ENCODE measurements around the gene SPEM3. TPM values are rescaled to one million over a fixed set of nuclear protein-coding genes. Genes with fewer than 3 reads are reported as not detected.

The SPEM3 gene
- polyA plus RNA-seq, 6 donors from 2014 or later, result not detected

DNA sequence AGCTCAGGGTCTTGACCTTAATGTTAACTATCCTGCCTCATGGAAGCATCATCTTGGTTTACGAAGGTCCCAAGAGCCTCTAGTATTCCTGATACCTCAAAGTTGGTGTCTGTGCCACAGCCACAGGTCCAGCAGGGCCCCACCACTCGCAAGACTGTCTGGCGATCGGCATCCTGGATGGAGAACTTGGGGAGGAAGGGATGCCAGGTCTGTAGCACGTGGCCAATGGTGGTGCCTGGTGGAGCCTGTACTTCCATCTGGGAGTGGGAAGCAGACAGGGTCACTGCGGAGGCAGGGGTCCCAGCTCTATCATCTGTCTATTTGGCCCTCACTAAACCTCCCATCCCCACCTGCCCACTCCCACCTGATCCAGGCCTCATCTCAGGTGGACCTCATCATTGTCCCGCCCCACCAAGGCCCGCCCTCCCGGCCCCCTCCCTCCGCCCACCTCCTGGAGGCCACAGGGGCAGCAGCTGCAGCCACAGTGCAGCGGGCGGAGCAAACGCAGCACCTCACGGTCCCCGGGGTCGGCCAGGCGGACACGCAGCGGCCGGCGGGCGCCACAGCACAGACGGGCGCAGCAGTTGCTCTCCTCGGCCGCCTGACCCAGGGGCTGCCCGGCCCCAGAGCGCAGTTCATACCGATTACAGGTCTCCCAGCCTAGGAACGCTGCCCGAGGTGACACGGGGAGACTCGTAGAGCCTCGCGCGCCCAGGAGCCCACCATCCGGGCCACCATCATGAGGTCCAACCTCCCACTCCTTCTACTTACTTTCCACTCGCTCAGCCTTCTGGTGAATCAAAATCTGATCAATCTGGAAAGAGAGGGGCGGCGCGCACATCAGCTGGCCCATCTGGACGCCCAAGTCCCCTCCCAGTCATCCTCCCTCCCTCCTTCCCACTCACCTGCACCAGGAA, 35.7 kb upstream of the SPEM3 start:
- Mint-ChIP-seq H3K4me3 (peak overlapping the region; percentile 68 to 94 (median 83)), H3K4me1 (peaks cover 30 to 34% (median 32%) of the 10 kb centered on the region in 3 donors), H3K27me3 (no peaks in the 10 kb centered on the region), H3K27ac (peak overlapping the region in 4 of 6 donors; percentile 72 to 91 (median 80)), H3K36me3 (no peaks in the 10 kb centered on the region), H3K9me3 (no peaks in the 10 kb centered on the region)
- no peak for DNase-seq
- ATAC-seq (ENCODE audit: low read depth in 2 of 2), result no peak

GRCh38 chr17:7393613-7394451, 34.8 kb upstream of the SPEM3 start:
- peaks cover 30 to 34% (median 32%) of the 10 kb centered on the region in 3 donors for H3K4me1 Mint-ChIP-seq
- H3K4me3 Mint-ChIP-seq, result peak overlapping the region; percentile 86 to 96 (median 94)
- H3K27me3 Mint-ChIP-seq, result no peaks in the 10 kb centered on the region
- H3K27ac Mint-ChIP-seq, result peak overlapping the region; percentile 57 to 94 (median 91)
- ATAC-seq (ENCODE audit: low read depth in 2 of 2), result peak; percentile 72 to 76
- peak; percentile 13 for DNase-seq
- no peaks in the 10 kb centered on the region for H3K9me3 Mint-ChIP-seq
- H3K36me3 Mint-ChIP-seq, result no peaks in the 10 kb centered on the region

DNA sequence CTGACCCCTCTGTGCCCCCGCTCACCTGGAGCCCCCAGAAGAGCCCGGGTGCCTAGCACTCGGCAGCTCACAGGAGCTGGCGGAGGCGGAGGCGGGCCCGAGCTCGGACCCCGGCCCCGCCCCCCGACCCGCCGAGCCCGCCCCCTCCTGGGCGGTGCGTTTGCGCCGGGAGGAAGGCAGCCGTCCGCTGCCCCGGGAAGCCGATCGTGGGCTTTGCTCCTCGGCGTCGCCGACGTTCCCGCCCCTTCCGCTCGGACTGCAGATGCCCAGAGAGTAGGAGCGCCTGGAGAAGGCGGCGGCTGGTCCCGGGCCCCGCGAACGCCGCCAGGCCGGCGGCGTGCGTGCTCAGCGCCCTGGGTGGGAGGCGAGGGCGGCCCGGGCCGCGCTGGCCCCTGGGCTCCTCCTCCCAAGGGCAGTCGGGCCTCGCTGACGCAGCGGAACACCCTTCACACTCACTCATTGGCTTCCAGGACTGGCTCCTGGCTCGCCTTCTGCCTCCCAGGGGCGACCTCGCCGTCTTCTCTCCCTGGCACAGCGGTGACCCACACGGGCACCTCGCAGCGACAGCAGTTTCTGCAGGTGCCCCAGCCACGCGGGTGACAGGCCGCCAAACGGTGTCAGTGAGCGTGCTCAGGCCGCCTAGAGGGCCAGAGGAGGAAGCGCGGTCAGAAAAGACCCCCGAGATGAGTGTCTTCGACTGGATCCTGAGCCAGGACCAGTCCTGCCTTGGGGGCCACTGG, 34.0 kb upstream of the SPEM3 start, which contains the start of gene PLSCR3:
PLSCR3 (minus strand) TSS at position 74 of the 740 bp plus-strand sequence. CDS start 415 bp downstream, outside the sequence.
- Mint-ChIP-seq H3K27me3 (no peaks in the 10 kb centered on the region), H3K27ac (peak within 1 kb of the TSS; percentile 72 to 94 (median 91)), H3K4me1 (peaks cover 30 to 34% (median 31%) of the 10 kb centered on the region in 3 donors), H3K4me3 (peak within 1 kb of the TSS; percentile 86 to 98 (median 94)), H3K36me3 (no peaks in the 10 kb centered on the region), H3K9me3 (no peaks in the 10 kb centered on the region)
- ATAC-seq (ENCODE audit: low read depth in 2 of 2) (peak; percentile 87 to 88), DNase-seq (peak; percentile 84)

- Mint-ChIP-seq H3K27ac (peak overlapping the region in 1 of 6 donors; percentile 40), H3K9me3 (no peaks in the 10 kb centered on the region), H3K36me3 (no peaks in the 10 kb centered on the region), H3K4me1 (peaks cover 26 to 31% (median 27%) of the 10 kb centered on the region in 3 donors), H3K27me3 (no peaks in the 10 kb centered on the region), H3K4me3 (peak overlapping the region in 4 of 8 donors; percentile 4 to 63 (median 26))
- ATAC-seq (ENCODE audit: low read depth in 2 of 2) (no peak), DNase-seq (no peak)
These were observed 32.5 kb upstream of the SPEM3 start for GRCh38 chr17:7396147-7396546.

- Mint-ChIP-seq H3K36me3 (no peaks in the 10 kb centered on the region), H3K27ac (no peak overlapping the region), H3K4me1 (peaks cover 22 to 30% (median 25%) of the 10 kb centered on the region in 3 donors), H3K4me3 (peak overlapping the region in 1 of 8 donors; percentile 78), H3K9me3 (no peaks in the 10 kb centered on the region), H3K27me3 (no peaks in the 10 kb centered on the region)
- ATAC-seq (ENCODE audit: low read depth in 2 of 2), result no peak
- no peak for DNase-seq
These were observed 30.0 kb upstream of the SPEM3 start for GRCh38 chr17:7398612-7399011.

- Mint-ChIP-seq H3K4me1 (peaks cover 15 to 42% (median 16%) of the 10 kb centered on the region in 3 donors), H3K9me3 (no peaks in the 10 kb centered on the region), H3K4me3 (peak overlapping the region; percentile 90 to 100 (median 98)), H3K27ac (peak overlapping the region; percentile 49 to 84 (median 77)), H3K27me3 (peaks cover 6 to 16% (median 13%) of the 10 kb centered on the region in 3 donors), H3K36me3 (no peaks in the 10 kb centered on the region)
- ATAC-seq (ENCODE audit: low read depth in 2 of 2), result no peak
- DNase-seq, result no peak
These were observed 25.5 kb upstream of the SPEM3 start for GRCh38 chr17:7403043-7403726.

DNA sequence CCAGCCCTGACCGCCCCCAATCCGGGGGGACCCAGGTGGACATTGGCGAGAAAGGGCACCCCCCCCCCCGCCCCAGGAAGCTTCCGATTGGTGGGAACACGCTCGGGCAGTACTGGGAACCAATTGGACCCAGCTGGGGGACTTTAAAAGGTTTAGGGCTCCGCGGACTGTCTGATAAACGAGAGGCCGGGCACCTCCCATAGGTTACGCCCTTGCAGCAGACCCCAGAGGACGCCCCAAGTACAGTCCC, 25.0 kb upstream of the SPEM3 start:
- H3K36me3 Mint-ChIP-seq, result no peaks in the 10 kb centered on the region
- peaks cover 15 to 42% (median 16%) of the 10 kb centered on the region in 3 donors for H3K4me1 Mint-ChIP-seq
- peak; percentile 18 to 22 for ATAC-seq (ENCODE audit: low read depth in 2 of 2)
- peaks cover 6 to 16% (median 13%) of the 10 kb centered on the region in 3 donors for H3K27me3 Mint-ChIP-seq
- H3K27ac Mint-ChIP-seq, result peak overlapping the region; percentile 82 to 97 (median 96)
- no peaks in the 10 kb centered on the region for H3K9me3 Mint-ChIP-seq
- no peak for DNase-seq
- peak overlapping the region; percentile 90 to 100 (median 98) for H3K4me3 Mint-ChIP-seq

- H3K9me3 Mint-ChIP-seq, result no peaks in the 10 kb centered on the region
- peak; percentile 93 for DNase-seq
- H3K27ac Mint-ChIP-seq, result peak within 1 kb of the TSS; percentile 82 to 97 (median 96)
- H3K36me3 Mint-ChIP-seq, result no peaks in the 10 kb centered on the region
- peaks cover 9 to 21% (median 17%) of the 10 kb centered on the region in 3 donors for H3K27me3 Mint-ChIP-seq
- peaks cover 15 to 42% (median 18%) of the 10 kb centered on the region in 3 donors for H3K4me1 Mint-ChIP-seq
- peak; percentile 92 to 93 for ATAC-seq (ENCODE audit: low read depth in 2 of 2)
- peak within 1 kb of the TSS; percentile 90 to 100 (median 98) for H3K4me3 Mint-ChIP-seq
These were observed 24.5 kb upstream of the SPEM3 start, which contains the start of gene TMEM256 for GRCh38 chr17:7403977-7404736. Gene TMEM256, minus strand, starts transcription at chr17:7404097. Its CDS starts 13 bp downstream, at chr17:7404084.

DNA sequence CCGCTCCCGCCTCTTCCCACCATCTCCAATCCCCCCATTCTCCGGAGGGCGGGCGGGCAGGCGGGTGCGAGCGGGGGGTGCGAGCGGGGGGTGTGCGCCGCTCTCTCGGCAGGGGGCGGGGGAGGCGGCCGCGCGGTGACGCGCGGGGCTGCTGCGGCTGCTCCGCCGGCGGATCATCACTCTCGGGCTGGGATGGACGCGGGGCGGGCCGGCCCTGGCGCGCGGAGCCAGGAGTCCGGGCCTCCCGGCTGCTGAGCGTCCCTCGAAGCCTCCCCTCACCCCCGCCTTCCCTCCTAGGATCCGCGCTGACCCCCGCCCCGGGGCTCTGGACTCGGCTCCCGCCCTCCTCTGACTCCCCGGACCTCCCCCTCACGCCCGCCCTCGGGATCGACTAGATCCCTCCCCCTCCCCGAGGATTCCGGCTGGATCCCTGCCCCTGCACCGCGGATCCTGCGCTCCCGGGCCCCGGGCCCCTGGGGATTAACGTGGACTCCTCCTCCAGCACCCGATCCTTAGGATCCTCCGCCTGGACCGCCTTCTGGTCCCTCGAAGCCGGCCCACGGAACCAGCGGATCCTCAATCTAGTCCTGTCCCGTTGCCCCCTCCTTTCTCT, 23.8 kb upstream of the SPEM3 start:
- Mint-ChIP-seq H3K9me3 (no peaks in the 10 kb centered on the region), H3K4me1 (peaks cover 14 to 42% (median 19%) of the 10 kb centered on the region in 3 donors), H3K27me3 (peaks cover 15 to 27% (median 24%) of the 10 kb centered on the region in 3 donors), H3K36me3 (no peaks in the 10 kb centered on the region), H3K4me3 (peak overlapping the region; percentile 90 to 100 (median 98)), H3K27ac (peak overlapping the region; percentile 82 to 97 (median 96))
- DNase-seq (no peak), ATAC-seq (ENCODE audit: low read depth in 2 of 2) (peak; percentile 36 to 42)

- peak overlapping the region; percentile 84 to 94 (median 90) for H3K4me3 Mint-ChIP-seq
- peaks cover 16 to 35% (median 32%) of the 10 kb centered on the region in 3 donors for H3K27me3 Mint-ChIP-seq
- H3K36me3 Mint-ChIP-seq, result no peaks in the 10 kb centered on the region
- H3K27ac Mint-ChIP-seq, result peak overlapping the region in 3 of 6 donors; percentile 71 to 87 (median 85)
- ATAC-seq (ENCODE audit: low read depth in 2 of 2) (no peak), DNase-seq (no peak)
- H3K9me3 Mint-ChIP-seq, result no peaks in the 10 kb centered on the region
- peaks cover 14 to 42% (median 19%) of the 10 kb centered on the region in 3 donors for H3K4me1 Mint-ChIP-seq
These were observed 23.1 kb upstream of the SPEM3 start for GRCh38 chr17:7405350-7406234.

Data from naive B cell (primary cell).